ENCODE results near the gene PRKD3.

PRKD3 gene

DNA sequence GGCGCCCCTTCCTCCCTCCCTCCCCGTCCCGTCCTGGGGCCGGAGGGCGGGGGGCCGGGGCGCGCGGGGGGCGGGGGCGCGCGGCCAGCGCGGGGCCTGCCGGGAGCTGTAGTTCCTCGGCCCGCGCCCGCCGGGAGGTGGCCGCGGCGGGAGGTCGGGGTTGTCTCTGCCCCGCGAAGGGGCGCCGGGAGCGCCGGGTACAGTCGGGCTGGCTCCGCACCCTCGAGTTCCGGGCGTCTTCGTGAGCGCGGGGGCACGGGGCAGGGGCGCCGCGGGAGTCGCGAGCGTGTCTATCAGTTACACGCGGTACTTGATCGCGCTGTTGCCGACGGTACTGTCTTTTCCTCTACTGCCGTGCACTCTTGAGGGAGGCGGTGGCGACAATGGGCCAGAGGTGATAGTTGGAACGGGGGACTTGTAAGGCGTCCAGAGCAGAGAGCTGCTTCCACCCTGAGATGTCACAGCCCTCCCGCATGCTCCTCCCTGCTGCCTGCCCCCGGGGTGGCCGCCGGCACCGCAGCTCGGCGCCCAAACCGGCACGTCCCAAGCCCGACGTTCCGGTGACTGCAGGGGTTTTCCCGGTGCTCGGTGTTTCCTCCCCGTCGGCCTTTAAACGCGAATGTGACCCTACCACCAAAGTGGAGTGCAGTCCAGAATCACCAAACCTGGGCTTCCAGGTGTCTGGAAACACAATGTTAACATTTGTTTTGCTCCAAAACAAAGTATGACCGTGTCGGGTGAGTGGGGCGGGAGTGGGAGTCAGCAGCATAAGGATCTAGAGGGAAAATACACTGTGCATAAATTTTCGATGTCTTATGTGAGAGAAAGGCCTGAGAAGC is at the start of gene PRKD3:
TSS of gene PRKD3 (minus strand) at position 48 of the 839 bp plus-strand sequence. CDS start 8,309 bp downstream, outside the sequence.
- peak; percentile 69 for DNase-seq

DNA sequence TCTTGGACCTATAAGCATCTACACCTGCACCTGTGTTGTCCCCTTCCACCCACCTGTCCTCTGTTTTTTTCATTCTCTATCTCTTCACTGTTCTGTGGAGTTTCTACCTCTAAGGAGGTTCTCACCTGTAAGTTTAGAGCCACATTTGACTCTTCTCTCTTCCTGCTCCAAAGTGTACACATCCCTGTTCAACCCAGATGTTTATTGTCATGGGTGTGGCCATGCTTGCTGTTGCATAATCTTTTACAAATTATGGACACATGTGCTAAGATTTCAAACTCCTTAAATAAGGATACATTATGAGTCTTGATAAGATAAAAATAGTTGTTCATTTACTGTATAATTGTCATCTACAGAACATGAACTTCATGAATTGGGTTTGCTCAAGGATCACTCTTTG is 47.4 kb upstream of the PRKD3 start:
- DNase-seq: no peak

DNA sequence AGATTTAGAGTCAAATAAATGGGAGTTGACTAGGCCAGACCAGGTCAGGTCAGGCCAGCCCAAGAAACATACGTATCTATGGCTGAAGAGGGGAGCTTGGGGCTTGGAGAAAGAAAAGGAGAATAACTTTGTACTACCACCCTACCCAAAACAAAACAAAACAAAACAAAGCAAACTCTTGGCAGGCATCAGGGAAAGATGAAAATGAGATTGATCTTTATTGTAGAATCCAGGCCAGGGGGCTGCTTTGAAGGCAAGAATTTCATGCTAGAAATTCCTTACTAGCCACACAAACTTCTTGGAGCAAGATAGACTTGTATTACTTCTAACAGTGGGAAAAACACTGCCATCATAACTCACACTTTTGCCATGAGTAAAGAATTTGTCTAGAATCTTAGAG is 46.0 kb upstream of the PRKD3 start:
- no peak for DNase-seq

DNA sequence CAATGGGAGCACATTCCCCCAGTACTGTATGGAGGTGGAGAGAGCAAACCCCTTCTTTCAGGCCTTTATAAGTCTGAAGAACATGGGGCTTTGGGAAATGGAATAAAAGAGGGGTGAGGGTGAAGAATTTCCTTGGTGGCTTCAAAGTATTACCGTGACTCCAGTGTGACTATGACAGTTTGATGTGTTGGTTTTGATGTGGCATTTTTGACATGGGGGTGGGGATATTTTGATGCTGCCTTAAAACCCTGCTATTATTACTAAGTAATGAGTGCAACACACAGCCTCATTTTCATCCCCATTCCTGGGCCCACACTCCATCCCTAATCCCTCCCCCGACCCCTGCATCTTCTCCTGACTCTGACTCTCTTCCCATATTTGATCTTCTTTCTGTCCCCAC is 43.4 kb upstream of the PRKD3 start:
- no peak for DNase-seq

DNA sequence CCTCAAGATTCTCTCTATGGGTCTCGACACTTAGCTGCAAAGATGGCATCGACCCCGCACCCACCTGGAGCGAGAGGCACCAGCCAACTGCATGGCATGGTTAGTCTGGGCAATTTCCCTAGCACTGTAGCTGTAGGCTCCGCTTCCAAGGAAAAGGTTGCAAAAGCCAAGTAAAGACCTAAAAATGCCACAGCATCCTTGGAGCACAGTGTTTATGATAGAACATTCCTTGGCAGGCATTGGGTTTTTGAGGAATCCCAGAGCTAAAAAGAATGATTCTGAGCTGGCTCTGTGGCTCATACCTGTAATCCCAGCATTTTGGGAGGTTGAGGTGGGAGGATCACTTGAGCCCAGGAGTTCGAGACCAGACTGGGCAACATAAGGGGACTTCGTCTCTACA is 42.7 kb upstream of the PRKD3 start:
- DNase-seq: no peak

DNA sequence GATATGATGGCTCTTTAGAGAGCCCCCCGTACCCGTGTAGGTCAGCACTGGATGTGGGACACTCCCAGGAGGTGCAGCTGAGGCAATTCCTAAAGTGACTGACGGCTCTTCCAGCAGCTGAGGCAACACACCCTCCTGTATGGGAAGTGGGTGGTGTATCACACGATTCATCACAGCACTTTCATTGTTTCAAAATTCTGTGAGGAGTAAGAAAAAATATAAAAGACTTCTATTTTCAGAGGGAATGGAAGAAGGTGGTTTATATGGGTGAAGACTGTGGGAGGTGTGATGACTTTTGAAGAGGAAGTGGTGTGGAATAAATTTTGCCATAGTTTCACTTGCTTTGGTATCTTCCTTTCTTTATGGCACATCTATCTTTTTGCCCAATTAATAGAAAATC is 42.1 kb upstream of the PRKD3 start:
- DNase-seq: no peak

DNA sequence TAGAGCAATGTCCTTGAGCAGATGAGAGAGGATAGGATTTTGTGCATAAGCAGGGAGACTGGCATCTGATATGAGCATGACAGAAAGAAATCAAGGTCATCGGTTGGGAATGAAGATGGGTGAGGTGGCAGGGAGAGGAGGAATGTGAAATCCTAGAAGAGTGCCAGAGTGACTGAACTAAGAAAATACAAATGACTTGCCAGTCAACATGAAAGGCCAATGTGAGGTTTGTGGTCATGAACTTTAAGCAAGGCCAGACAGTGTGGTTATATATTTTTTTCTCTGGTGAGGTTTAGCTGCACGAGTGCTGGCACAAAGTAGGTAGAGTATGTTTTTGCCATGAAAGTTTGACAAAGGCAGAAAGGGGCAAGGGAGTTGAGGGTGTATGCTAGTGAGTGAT is 41.0 kb upstream of the PRKD3 start:
- no peak for DNase-seq

DNA sequence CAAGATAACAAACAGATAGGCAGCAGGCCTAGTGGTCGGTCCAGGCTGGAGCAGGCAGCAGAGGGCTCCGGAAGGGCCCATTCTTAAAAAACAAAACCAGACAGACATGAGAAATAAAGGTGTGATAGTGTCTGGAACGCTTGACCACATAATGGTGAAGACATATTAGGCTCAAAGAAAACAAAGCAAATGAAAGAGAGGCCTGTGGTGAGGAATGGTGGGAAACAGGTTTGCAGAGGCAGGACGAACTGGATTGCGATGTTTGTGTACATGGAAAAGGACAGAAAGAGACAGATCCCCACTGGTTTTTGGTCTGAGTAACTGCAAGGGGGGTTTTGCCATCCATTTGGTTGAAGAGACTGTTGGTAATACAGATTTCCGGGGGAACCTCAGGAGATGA is 39.7 kb upstream of the PRKD3 start:
- no peak for DNase-seq

DNA sequence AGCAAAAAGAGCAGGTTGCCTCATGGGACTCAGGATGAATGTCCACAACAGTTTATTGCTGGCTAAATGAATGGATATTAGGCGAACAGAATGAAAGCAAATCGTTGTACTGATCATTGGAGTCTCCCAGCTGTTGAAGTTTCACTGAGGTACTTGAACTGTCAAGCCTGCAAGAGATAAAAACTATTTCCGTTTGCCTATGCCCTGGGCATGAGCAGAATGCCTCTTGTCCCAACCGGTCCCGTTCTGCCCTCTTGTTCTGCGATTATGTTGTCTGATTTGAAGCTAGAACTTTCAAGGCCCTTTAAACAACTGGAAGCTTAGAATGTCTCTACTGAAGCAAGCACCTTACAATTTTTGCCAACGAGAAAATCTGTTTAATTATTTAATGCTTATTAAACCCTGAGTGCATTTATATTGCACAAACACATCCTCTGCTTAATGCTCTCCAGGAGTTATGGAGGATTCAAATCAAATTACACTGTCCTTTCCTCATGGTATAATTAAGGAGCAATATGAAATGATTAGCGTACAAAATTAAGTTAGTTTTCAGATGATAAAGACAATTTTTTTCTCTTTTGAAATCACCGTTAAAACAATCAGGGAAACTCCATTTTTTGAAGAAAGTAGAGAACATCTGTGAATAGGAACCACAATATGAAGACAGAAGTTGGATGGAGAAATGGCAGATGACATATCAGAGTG is 37.5 kb upstream of the PRKD3 start:
- DNase-seq: no peak

DNA sequence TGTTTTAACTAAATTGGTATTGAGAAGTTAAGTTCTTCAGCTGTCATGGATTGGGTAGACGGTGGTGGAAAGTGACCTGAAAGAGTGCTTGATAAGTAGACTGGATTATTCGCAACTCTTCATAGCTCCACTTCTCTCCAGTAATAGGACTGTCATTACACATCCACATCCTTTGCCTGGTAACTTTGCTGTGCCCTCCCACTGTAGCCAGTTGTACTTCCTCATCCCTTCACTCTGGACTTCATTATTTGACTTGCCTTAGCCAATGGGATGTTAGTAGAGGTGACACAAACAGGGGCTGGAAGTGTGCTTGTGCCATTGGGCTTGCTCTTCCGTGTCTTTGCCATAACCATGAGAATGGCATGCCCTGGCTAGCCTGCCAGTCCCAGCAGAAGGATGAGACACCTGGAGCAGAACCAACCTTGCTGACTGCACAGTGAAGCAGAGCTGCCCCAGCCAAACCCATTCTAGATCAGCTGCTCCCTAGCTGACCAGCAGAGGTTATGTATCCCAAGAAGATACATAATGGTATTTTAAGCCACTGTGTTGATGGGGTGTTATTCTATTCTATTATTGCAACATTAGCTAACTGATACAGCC is 36.7 kb upstream of the PRKD3 start:
- DNase-seq: no peak

DNA sequence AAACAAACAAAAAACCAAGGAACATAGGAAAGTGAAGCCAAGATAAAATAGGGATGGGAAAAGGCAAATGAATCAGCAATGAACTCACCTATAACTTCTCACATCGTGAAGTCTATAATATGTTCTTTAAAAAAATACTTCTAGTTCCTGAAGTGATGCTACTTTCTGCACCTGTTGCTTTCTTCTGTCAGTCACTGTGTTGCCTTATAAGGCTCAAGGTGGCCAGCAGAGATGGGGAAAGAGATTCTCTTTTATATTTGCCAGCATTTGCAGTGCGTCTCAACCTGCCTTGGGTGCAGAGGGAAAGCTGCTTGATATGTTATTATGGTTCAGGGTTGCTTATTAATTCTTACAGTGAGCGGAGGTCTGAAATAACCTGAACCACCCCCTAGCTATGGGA is 33.8 kb upstream of the PRKD3 start:
- no peak for DNase-seq

DNA sequence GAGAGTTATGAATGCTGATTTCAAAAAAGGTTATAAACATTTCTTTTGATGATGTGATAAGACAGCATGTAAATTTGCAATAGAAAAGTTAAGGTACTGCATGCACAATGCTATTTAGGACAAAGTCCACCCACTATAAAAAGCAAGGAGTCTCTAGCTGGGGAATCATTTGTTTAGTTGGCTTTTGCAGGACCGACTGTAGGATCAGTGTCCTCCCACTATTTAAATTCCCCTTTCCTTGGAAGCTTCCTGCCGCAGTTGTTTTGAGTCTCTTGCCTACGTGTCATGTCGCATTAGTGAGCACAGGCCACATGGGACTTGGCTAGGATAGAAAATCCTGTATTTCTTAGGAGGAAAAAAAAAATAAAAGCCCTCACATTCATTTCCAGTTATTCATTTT is 32.9 kb upstream of the PRKD3 start:
- no peak for DNase-seq

DNA sequence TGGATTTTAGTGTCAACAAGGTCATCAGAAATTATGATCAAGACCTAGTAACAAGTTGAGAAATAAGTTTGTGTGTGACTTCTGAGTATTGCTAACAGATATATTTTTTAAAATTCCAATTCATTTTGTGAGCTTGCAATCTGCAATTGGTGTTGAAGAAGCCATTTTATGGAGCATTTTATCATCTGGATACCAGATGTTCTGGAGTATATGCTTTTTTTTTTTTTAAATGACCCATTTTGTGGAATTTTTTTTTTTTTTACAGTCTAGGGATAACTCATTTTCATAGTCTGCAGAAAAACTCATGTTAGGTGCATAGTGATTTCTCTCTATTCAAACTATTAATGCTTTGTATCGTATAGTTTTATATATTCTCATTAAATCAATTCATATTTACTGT is 32.4 kb upstream of the PRKD3 start:
- no peak for DNase-seq

DNA sequence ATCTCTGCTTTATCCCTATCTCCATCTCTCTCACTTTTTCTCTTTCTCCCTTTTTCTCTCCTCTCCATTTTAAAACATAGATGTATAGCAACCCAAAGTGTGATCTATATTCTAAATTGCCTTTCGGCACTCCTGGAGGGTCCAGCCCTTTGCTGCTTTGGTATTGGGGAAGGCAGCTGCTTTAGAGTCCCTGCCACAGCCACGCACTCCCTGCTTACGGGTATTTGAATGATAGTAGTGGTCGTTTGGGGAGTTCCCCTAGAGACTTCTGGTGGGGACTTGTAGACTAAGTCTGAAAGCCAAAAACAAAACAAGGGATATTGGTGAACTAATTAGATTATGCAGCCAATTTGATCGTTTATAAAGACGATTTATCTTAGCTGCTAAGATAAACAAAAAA is 31.7 kb upstream of the PRKD3 start:
- no peak for DNase-seq

DNA sequence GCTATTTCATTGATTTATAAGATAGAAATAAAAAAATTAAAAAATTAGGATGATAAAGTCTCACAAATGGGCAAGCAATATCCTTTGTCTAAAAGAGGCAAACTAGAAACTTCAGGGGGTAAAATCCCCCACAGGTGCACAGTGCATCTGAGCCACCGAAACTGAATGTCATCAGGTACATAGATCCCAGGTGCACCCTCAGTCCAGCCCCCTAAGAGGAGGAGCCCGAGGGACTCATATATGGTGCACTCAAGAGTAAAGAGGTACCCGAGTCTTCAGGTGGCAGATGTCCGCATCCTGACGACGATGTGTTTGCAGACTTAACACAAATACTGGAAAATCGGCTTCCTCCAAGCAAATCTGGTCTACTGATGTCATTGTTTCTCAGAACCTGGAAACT is 31.1 kb upstream of the PRKD3 start:
- DNase-seq: peak; percentile 45

DNA sequence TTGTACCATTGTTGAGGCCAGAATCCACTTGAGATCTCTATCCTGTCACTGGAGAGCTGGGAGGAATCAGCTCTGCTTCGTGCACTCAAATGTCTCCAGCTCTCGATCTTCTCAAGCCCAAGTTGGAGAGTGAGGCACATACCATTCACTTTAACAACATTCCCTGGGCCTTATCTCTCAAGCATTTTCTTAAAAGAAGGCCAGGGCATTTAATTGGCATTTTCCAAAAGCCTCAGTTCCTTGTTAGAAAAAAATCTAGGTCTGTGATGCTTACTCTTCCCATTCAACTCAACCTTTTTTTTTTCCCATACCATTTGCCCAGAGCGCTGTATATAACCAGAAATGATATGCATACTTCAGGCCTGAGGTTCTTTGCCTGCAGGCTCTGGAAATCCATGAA is 29.9 kb upstream of the PRKD3 start:
- no peak for DNase-seq

DNA sequence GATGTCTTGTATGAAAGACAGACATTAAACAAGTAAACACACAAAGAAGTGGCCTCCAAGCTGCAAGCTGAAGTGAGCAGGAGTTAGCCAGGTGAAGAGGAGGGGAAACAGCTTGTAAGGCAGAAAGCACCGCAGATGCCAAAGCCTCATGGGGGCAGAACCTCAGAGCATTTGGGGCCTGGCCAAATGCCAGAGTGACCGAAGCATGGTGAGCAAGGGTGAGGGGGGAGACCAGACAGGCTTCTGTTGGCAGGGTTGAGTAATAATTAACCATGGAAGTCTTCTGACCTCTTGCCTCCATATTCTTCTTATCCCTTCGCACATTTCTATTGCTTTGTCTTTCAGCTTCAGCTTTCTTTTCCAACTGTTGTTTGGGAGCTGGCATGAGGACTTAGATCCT is 25.4 kb upstream of the PRKD3 start:
- peak; percentile 95 for DNase-seq

DNA sequence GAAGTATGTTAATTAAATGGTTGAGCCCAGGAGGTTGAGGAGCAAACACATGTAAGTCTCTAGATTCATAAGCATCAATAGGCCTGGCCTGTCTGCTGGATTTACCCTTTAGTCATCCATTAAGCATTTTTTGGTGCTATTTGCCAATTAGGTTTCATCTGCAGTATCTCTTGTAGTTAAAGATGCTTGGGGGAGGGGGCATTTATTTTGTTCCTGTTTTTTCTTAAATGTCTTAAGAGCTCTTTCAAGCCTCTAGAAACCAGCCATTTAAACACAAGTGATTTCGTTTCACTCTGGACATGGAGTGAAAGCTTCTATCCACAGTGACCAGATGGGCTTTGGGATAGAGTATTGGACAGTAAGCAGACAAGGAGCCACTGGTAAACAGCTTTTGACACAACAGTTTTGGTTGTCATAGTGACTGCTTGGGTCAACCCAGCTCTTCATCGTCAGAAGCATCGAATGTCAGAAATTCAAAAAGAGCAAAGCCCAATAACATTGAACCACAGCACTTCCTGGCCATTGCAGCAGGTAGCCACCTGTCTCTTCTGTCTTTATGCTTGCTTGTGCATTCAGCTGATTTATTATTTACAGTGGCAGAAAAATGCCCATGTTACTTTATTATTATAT is 24.7 kb upstream of the PRKD3 start:
- DNase-seq: peak; percentile 96

DNA sequence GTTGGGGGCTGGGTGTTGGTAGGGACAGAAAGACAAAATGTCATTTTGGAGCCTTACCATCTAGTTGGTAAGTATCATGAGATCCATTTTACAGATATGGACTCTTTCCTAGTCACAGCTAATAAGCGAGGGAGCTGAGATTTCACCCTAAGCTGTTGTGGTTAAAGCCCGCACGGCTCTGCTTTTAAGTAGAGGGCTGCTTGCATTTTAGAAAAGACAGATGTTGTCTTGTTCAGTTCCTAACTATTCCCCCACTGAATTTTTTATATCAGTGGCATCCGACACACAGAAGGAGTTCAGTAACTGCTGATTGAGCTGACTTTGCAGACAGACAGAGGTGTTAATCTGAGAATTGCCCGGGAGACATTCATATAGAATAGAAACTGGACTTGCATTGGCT is 23.5 kb upstream of the PRKD3 start:
- peak; percentile 27 for DNase-seq

DNA sequence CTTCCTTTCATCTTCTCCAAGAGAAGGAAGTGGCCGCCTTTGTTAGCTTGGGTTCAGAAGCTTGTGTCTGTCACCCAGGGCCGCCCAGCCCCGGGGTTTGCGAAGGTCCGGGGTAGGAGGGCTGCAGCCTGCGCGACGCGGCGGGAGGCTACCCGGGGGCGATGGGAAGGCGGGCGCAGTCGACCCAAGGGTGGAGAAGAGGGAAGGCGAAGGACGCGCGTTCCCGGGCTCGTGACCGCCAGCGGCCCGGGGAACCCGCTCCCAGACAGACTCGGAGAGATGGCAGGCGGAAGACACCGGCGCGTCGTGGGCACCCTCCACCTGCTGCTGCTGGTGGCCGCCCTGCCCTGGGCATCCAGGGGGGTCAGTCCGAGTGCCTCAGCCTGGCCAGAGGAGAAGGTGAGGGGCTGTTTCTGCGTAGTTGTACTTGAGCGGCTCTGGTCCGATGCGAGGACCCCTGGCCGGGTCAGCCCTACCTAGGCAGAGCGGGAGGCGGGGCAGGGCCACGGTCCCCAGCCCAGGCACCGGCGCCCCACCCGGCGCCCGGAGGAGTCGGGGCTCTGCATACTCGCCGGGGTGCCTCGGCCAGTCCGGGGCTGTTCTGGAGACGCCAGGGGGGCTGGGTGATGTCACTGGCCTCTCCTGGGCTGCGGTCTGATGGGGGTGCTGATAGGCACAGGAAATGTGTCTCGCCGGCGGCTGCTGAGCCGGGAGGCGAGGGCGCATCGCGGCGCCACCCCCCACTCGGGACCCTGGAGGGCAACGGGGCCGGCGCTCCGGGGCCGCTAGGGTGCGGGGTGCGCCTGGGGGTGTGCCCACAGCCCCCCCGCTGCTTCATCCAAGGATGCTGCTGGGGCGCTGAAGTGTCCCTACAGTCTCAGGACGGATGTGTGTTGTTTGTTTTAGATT is 20.1 kb upstream of the PRKD3 start, which contains the start of gene QPCT:
TSS of gene QPCT (plus strand) at position 178 of the 909 bp plus-strand sequence. CDS start at position 280, 102 bp downstream.
- peak; percentile 86 for DNase-seq

DNA sequence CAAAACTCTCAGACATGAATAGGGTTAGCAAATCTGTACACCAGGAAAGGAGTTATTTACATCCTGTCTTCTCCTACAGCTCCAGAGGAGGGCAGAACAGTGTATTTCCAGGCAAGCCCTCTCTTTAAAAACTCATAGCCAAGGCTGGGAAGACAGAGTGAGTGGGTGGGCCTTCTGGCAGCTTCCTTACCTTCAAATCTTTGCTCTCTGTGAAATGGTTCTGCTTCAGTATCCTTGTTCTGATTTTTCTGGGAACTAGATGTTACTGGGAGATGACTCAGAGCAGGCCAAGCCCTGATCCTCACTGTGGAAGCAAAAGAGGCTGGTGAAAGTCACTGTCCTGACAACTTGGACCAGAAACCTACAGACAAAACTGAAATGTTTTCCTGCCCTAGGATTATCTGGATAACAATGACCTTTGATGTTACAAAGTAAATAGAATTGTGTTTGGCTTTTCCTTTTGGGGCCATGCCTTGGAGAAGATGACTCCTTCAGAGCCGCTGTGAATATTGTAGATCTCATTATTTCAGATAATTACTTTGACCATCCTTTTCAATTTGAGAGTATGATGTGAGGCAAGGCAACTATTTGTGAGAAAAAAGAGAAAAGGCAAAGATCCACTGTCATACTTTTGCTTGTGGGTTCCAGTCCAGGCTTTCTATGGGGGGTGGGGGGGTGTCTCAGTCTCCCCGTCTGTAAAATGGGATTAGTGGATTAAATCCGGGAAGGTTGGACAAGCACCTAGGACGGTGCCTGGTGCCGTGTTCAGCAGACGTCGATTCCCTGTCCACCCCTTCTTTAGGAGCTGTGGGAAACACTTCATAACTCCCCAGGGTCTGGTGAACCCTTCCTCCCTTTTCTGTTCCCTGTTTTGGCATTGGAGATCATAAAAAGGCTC is 19.2 kb upstream of the PRKD3 start:
- peak; percentile 70 for DNase-seq
